ENCODE results near the gene DNAL1. TPM values are rescaled to one million over a fixed set of nuclear protein-coding genes. Genes with fewer than 3 reads are reported as not detected.

DNAL1 gene
- total RNA-seq, 1 experiment from 2014 or later: 14.6 TPM

DNA sequence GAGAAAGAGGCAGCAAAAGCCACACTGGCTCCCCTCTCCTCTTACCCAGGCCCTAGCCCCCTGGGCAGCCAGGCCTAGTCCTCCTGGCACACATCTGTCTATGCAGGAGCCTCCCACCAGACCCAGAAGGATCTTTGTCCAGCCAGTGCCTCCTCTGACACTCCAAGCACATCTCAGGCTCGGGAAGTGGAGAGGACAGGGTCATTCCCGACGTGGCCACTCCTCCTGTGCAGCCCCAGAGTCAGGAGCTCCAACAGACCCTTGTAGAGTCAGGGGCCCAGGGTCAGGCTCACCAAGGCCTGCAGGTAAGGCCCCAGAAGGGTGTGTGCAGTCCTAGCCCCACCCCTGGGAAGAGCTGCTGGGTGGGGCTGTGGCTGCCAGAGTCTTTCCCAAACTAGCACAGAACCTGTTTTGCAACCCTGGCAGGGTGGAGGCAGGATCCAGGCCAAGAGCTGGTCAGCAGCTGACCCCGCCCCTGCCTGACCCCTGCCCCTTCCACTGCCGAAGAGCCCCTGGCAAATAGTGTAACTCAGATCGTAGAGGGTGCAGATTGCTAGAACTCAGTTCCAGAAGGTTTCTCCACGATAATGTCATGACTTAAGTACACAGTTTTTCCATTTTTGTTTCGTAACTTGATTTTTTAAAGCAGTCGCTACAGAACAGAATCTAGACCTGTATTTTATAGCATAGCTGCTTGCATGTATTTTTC lies 96.0 kb downstream of the DNAL1 start:
- Histone ChIP-seq H3K4me1 (ENCODE audit: control insufficient read depth in 1 of 2, insufficient read depth in 2 of 2, low read length in 2 of 2) (peaks cover 61 to 65% of the 10 kb centered on the region in 2 experiments), H3K9ac (ENCODE audit: low read length) (peak overlapping the region; percentile 64), H2AFZ (ENCODE audit: low read depth, low read length, poor library complexity, severe bottlenecking) (no peak overlapping the region), H3K27me3 (ENCODE audit: insufficient read depth, low read length) (no peaks in the 10 kb centered on the region), H3K9me2 (ENCODE audit: insufficient read depth) (no peaks in the 10 kb centered on the region), H3K4me3 (replicated peaks in 1 of 2; ENCODE audit: low read depth in 1 of 2, low read length in 2 of 2) (peak overlapping the region; percentile 37 to 52; a peak in 3 of 4 replicates), H3K4me2 (ENCODE audit: low read length) (peak overlapping the region; percentile 89), H3K36me3 (ENCODE audit: control insufficient read depth in 1 of 2, insufficient read depth in 2 of 2, low read length in 2 of 2) (peaks cover 8 to 9% of the 10 kb centered on the region in 2 experiments; a peak in 2 of 4 replicates), H3K9me3 (ENCODE audit: control insufficient read depth in 1 of 2, insufficient read depth in 1 of 2, low read depth in 1 of 2, low read length in 2 of 2) (no peaks in the 10 kb centered on the region), H3K79me2 (ENCODE audit: insufficient read depth, low read length) (peaks cover 68% of the 10 kb centered on the region), H4K20me1 (ENCODE audit: insufficient read depth) (peaks cover 3% of the 10 kb centered on the region; the same call in 1 of the 2 replicates), H3K27ac (ENCODE audit: low read depth, low read length) (peak overlapping the region; percentile 84)
- intact Hi-C loops (cut with micrococcal nuclease): loop anchor here (1.0 kb wide), 1 partner anchor 20 kb away; a partner anchor contains a TSS
- no TSS peak for BruUV-seq (replicated peaks)
- ChIA-PET POLR2A (interaction anchor here (1.0 to 2.2 kb wide), 4 partner anchors 9 to 18 kb away, joined by 3 to 14 read pairs (median 4); a partner anchor contains a TSS), RAD21 (ENCODE audit: low non-redundant PET in 1 of 2, low total read pairs in 2 of 2, uncharacterized antibody in 2 of 2, unreplicated experiment in 2 of 2) (interaction anchor here (0.7 to 2.0 kb wide), 6 partner anchors 9 to 111 kb away, joined by 3 to 5 read pairs (median 3); partner anchors contain the start of gene PTGR2 (in 1 of the 2)), CTCF (interaction anchor here (0.7 to 2.5 kb wide), 5 partner anchors 9 to 110 kb away, joined by 3 to 13 read pairs (median 5); partner anchors contain the start of gene PTGR2)
- DNase-seq (ENCODE audit: low read depth, low spot score): peak; percentile 61
- ATAC-seq: peak; percentile 83
- TF ChIP-seq FOSL1 (IDR thresholded peaks at IDR 0.05; ENCODE audit: low read depth) (no peak), CBX3 (IDR thresholded peaks at IDR 0.05; ENCODE audit: low read depth) (no peak), ELF1 (IDR thresholded peaks at IDR 0.05; ENCODE audit: borderline replicate concordance, low read depth) (no peak), YY1 (IDR thresholded peaks at IDR 0.05; ENCODE audit: extremely low read depth, insufficient replicate concordance, low read depth, low read length) (peak; percentile 14), SP1 (IDR thresholded peaks at IDR 0.05; ENCODE audit: low read depth) (no peak), ZNF274 (IDR thresholded peaks at IDR 0.05; ENCODE audit: low read depth, low read length) (no peak), EZH2 (IDR thresholded peaks at IDR 0.05) (no peak), POLR2AphosphoS5 (IDR thresholded peaks at IDR 0.05; ENCODE audit: low read depth, low read length) (peak; percentile 57; the same call in 1 of the 2 replicates), TCF7L2 (IDR thresholded peaks at IDR 0.05; ENCODE audit: borderline replicate concordance, extremely low read depth, insufficient read depth, insufficient read length) (no peak), SRF (IDR thresholded peaks at IDR 0.05; ENCODE audit: low read depth) (no peak), SIN3A (IDR thresholded peaks at IDR 0.05; ENCODE audit: low read depth) (no peak), ZFX (IDR thresholded peaks at IDR 0.05) (no peak)
- TF ChIP-seq, protein P1, sequence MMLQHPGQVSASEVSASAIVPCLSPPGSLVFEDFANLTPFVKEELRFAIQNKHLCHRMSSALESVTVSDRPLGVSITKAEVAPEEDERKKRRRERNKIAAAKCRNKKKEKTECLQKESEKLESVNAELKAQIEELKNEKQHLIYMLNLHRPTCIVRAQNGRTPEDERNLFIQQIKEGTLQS (IDR thresholded peaks at IDR 0.05): no peak
- TF ChIP-seq, protein P2, sequence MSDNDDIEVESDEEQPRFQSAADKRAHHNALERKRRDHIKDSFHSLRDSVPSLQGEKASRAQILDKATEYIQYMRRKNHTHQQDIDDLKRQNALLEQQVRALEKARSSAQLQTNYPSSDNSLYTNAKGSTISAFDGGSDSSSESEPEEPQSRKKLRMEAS (IDR thresholded peaks at IDR 0.05): no peak
